ENCODE data around the gene KLHDC3. TPM values are rescaled to one million over a fixed set of nuclear protein-coding genes. Genes with fewer than 3 reads are reported as not detected.

The KLHDC3 gene
- polyA plus RNA-seq, 3 donors: 51.9 to 141 (median 106) TPM

DNA sequence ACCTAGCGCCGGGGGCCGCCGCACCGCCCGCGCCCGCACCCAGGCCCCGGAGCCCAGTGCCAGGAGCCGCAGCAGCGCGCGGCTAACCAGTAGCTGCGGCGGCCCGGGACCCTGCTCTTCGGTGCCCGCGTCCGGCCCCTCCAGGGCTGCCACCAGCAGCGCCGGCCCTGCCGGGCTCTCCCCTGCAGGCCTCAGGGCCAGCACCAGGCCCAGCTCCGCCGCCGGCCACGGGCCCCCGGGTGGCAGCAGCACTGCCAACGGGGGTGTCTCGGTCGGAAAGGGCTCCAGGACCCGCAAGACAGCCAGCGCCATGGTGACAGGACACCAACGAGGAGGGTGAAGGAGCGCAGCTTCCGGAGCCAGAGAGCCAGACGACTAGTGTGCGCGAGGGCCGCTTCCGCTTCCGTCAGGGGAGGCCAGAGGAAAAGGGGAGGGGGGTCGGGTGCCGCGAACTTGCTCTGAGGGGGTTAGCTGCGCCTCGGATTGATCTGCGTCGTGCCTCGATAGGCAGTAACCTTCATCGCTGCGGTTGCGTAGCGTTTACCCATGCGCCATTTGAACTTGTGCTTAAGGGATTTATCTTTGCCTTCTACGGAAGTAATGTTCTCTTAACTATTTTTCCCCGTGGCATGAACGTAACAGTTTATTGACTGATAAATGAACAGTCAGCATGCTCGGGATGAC is 35.1 kb upstream of the KLHDC3 start, which contains the start of gene PEX6:
TSS of gene PEX6 (minus strand) at position 343 of the 684 bp plus-strand sequence. CDS start at position 312, 31 bp downstream.
- Mint-ChIP-seq H3K36me3 (peaks cover 1 to 13% of the 10 kb centered on the region in 2 donors), H3K4me3 (peak within 1 kb of the TSS; percentile 94 to 96), H3K9me3 (no peaks in the 10 kb centered on the region), H3K4me1 (peaks cover 35% of the 10 kb centered on the region), H3K27me3 (ENCODE audit: low read depth in 3 of 3) (no peaks in the 10 kb centered on the region), H3K27ac (peak within 1 kb of the TSS; percentile 89 to 96 (median 93))
- Histone ChIP-seq H3K27me3 (ENCODE audit: control insufficient read depth in 2 of 2, insufficient read depth in 2 of 2, low read length in 2 of 2) (no peaks in the 10 kb centered on the region), H3K9me3 (replicated peaks in 1 of 2; ENCODE audit: control insufficient read depth in 1 of 2, insufficient read depth in 1 of 2, low read length in 2 of 2) (no peaks in the 10 kb centered on the region), H3K4me2 (replicated peaks; ENCODE audit: extremely low read depth, low read length, poor library complexity, severe bottlenecking) (peak within 1 kb of the TSS; percentile 97), H3K9ac (ENCODE audit: insufficient read depth, low read length, poor library complexity, severe bottlenecking) (peak within 1 kb of the TSS; percentile 97), H3K4me3 (replicated peaks in 1 of 3; ENCODE audit: low read depth in 2 of 3, low read length in 3 of 3) (peak within 1 kb of the TSS; percentile 70 to 92 (median 91)), H3K4me1 (ENCODE audit: control insufficient read depth in 1 of 2, insufficient read depth in 2 of 2, low read length in 2 of 2) (peaks cover 28 to 31% of the 10 kb centered on the region in 2 donors), H3K27ac (ENCODE audit: low read depth in 1 of 2, low read length in 2 of 2) (peak within 1 kb of the TSS; percentile 47 to 93), H3K79me2 (ENCODE audit: insufficient read depth, low read length) (peaks cover 34% of the 10 kb centered on the region), H3K36me3 (replicated peaks in 1 of 2; ENCODE audit: control insufficient read depth in 1 of 2, insufficient read depth in 2 of 2, low read length in 2 of 2) (peaks cover 0 to under 1% of the 10 kb centered on the region in 2 donors), H4K20me1 (ENCODE audit: insufficient read depth, low read length) (peaks cover 6% of the 10 kb centered on the region), H2AFZ (ENCODE audit: insufficient read depth, low read depth, low read length, poor library complexity, severe bottlenecking) (peak within 1 kb of the TSS; percentile 99)
- intact Hi-C loops (cut with micrococcal nuclease): loop anchor here (5.0 kb wide), 3 partner anchors 33 to 47 kb away; partner anchors contain the start of genes KLHDC3 (in 2 of the 2) and MEA1 (in 2 of the 2)
- TF ChIP-seq, protein P1, sequence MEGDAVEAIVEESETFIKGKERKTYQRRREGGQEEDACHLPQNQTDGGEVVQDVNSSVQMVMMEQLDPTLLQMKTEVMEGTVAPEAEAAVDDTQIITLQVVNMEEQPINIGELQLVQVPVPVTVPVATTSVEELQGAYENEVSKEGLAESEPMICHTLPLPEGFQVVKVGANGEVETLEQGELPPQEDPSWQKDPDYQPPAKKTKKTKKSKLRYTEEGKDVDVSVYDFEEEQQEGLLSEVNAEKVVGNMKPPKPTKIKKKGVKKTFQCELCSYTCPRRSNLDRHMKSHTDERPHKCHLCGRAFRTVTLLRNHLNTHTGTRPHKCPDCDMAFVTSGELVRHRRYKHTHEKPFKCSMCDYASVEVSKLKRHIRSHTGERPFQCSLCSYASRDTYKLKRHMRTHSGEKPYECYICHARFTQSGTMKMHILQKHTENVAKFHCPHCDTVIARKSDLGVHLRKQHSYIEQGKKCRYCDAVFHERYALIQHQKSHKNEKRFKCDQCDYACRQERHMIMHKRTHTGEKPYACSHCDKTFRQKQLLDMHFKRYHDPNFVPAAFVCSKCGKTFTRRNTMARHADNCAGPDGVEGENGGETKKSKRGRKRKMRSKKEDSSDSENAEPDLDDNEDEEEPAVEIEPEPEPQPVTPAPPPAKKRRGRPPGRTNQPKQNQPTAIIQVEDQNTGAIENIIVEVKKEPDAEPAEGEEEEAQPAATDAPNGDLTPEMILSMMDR (IDR thresholded peaks at IDR 0.05): no peak
- DNase-seq: peak; percentile 72 to 84 (median 82)
- WGBS (ENCODE audit: insufficient coverage): under 1% methylated on average over 58 of the region's 59 CpGs

DNA sequence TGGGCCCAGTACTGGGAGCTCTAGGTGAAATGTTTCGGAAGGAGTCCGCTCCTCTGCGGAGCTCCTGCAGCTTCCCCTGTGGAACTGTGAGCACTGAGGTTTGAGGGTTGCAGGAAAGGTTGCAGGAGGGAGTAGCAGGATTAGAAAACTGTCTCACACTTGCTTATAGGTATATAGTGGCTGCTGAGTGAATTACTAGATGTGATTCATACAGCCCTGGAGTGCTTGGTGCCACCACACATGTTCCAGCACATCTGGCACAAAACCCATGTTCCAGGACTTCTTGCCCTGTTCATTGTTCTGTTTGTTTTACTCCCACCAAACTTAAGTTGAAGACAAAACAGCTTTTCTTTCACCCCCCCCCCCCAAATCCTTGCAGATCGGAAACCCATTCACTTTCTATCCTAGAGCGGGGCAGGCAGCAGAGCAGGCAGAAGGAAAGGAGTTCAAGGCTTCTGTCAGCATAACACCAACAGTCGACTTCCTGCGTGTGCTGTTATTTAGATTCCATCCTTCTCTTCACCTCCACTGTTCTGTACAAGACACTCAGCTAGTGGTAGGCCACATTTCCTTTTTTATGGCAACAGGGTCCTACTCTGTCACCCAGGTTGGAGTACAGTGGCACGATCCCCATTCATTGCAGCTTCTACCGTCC is 34.4 kb upstream of the KLHDC3 start:
- Histone ChIP-seq H3K4me2 (replicated peaks; ENCODE audit: extremely low read depth, low read length, poor library complexity, severe bottlenecking) (peak overlapping the region; percentile 97), H4K20me1 (ENCODE audit: insufficient read depth, low read length) (peaks cover 6% of the 10 kb centered on the region), H3K27me3 (ENCODE audit: control insufficient read depth in 2 of 2, insufficient read depth in 2 of 2, low read length in 2 of 2) (no peaks in the 10 kb centered on the region), H3K27ac (ENCODE audit: low read depth in 1 of 2, low read length in 2 of 2) (peak overlapping the region; percentile 32 to 93), H3K9ac (ENCODE audit: insufficient read depth, low read length, poor library complexity, severe bottlenecking) (peak overlapping the region; percentile 97), H3K4me3 (replicated peaks in 1 of 3; ENCODE audit: low read depth in 2 of 3, low read length in 3 of 3) (peak overlapping the region; percentile 70 to 92 (median 91)), H2AFZ (ENCODE audit: insufficient read depth, low read depth, low read length, poor library complexity, severe bottlenecking) (peak overlapping the region; percentile 99), H3K36me3 (replicated peaks in 1 of 2; ENCODE audit: control insufficient read depth in 1 of 2, insufficient read depth in 2 of 2, low read length in 2 of 2) (no peaks in the 10 kb centered on the region), H3K4me1 (ENCODE audit: control insufficient read depth in 1 of 2, insufficient read depth in 2 of 2, low read length in 2 of 2) (peaks cover 29 to 32% of the 10 kb centered on the region in 2 donors), H3K9me3 (replicated peaks in 1 of 2; ENCODE audit: control insufficient read depth in 1 of 2, insufficient read depth in 1 of 2, low read length in 2 of 2) (no peaks in the 10 kb centered on the region), H3K79me2 (ENCODE audit: insufficient read depth, low read length) (peaks cover 35% of the 10 kb centered on the region)
- Mint-ChIP-seq H3K9me3 (no peaks in the 10 kb centered on the region), H3K27me3 (ENCODE audit: low read depth in 3 of 3) (no peaks in the 10 kb centered on the region), H3K4me3 (peak overlapping the region; percentile 94 to 96), H3K4me1 (peaks cover 35% of the 10 kb centered on the region), H3K36me3 (peaks cover 0 to 8% of the 10 kb centered on the region in 2 donors), H3K27ac (peak overlapping the region; percentile 89 to 96 (median 93))
- intact Hi-C loops (cut with micrococcal nuclease): loop anchor here (5.0 kb wide), 3 partner anchors 33 to 47 kb away; partner anchors contain the start of genes KLHDC3 (in 2 of the 2) and MEA1 (in 2 of the 2)
- TF ChIP-seq, protein P1 (IDR thresholded peaks at IDR 0.05): no peak
- no peak for DNase-seq
- WGBS (ENCODE audit: insufficient coverage): 30% methylated on average over 7 of the region's 9 CpGs

All from CD14-positive monocyte (primary cell).